HEK293 (cell line): Measurements from ENCODE around the gene ARR3.

ENCODE experiments used
- CTCF ChIA-PET: fragments of 350-600 bp; formaldehyde crosslinking; extraction: SDS; loops from one replicate; lab custom pipeline; 2021; ENCODE audit warnings: antibody characterized with exemption; lab: Yijun Ruan, JAX
- POLR2A ChIA-PET: fragments of 300-600 bp; formaldehyde crosslinking; extraction: SDS; loops from one replicate; lab custom pipeline; 2020; ENCODE audit warnings: antibody characterized with exemption, inconsistent platforms; lab: Yijun Ruan, JAX
- H3K27ac ChIP-seq: fragments of 200-500 bp; sonication (Bioruptor generic); 2 replicates; pipeline ENCODE4 v1.5.1; 2014; ENCODE audit warnings: low read depth, low read length, control low read depth, inconsistent platforms; ENCODE audit errors: extremely low read depth
- H3K36me3 ChIP-seq, 2 experiments: fragments of 200-500 bp in 1 of 2; sonication (Bioruptor generic) in 1 of 2; 1 replicate in 1 of 2; 2 replicates in 1 of 2; pipeline ENCODE4 v1.5.1; 2014 to 2017; ENCODE audit warnings: inconsistent platforms in 2 of 2, low read length in 2 of 2; ENCODE audit not compliant: control insufficient read depth in 2 of 2, insufficient read depth in 1 of 2
- H3K4me1 ChIP-seq: fragments of 200-500 bp; sonication (Bioruptor generic); 2 replicates; pipeline ENCODE4 v1.5.1; 2014; ENCODE audit warnings: mild to moderate bottlenecking, low read length, inconsistent platforms; ENCODE audit not compliant: control insufficient read depth, insufficient read depth
- H3K4me3 ChIP-seq: 2 replicates; pipeline ENCODE4 v1.5.1; 2011; ENCODE audit warnings: low read depth, mild to moderate bottlenecking, control low read depth, low read length, moderate library complexity
- H3K9me3 ChIP-seq: fragments of 200-500 bp; sonication (Bioruptor generic); 2 replicates; pipeline ENCODE4 v1.5.1; 2014; ENCODE audit warnings: low read depth, low read length, inconsistent platforms; ENCODE audit not compliant: control insufficient read depth, insufficient read depth
- KLF9 ChIP-seq: fragments of 450-650 bp; formaldehyde crosslinking; IDR thresholded peaks from 2 replicates; pipeline ENCODE4 v1.5.1; 2016; ENCODE audit warnings: missing biosample characterization, missing genetic modification characterization, low read depth
- TCF7L2 ChIP-seq: IDR thresholded peaks from 2 replicates; pipeline ENCODE4 v1.6.1; 2011; ENCODE audit warnings: low read depth, mild to moderate bottlenecking, inconsistent platforms, low read length, moderate library complexity, borderline replicate concordance
- ZBTB8A ChIP-seq: fragments of 450-650 bp; formaldehyde crosslinking; IDR thresholded peaks from 2 replicates; pipeline ENCODE4 v1.5.1; 2016; ENCODE audit warnings: missing biosample characterization, missing genetic modification characterization
- ZEB2 ChIP-seq: fragments of 450-650 bp; formaldehyde crosslinking; IDR thresholded peaks from 2 replicates; pipeline ENCODE4 v1.5.1; 2016; ENCODE audit warnings: missing biosample characterization, missing genetic modification characterization
- ZFP41 ChIP-seq: fragments of 450-650 bp; formaldehyde crosslinking; IDR thresholded peaks from 2 replicates; pipeline ENCODE4 v1.5.1; 2016; ENCODE audit warnings: missing biosample characterization, missing genetic modification characterization, borderline replicate concordance
- ZNF10 ChIP-seq: fragments of 450-650 bp; formaldehyde crosslinking; IDR thresholded peaks from 2 replicates; pipeline ENCODE4 v1.5.1; 2017; ENCODE audit warnings: missing biosample characterization, missing genetic modification characterization
- ZNF140 ChIP-seq: fragments of 450-650 bp; formaldehyde crosslinking; IDR thresholded peaks from 2 replicates; pipeline ENCODE4 v1.5.1; 2016; ENCODE audit warnings: missing biosample characterization, missing genetic modification characterization
- ZNF175 ChIP-seq: fragments of 450-650 bp; formaldehyde crosslinking; IDR thresholded peaks from 2 replicates; pipeline ENCODE4 v1.5.1; 2016; ENCODE audit warnings: missing biosample characterization, missing genetic modification characterization
- ZNF324 ChIP-seq: fragments of 450-650 bp; formaldehyde crosslinking; IDR thresholded peaks from 2 replicates; pipeline ENCODE4 v1.5.1; 2016; ENCODE audit warnings: missing biosample characterization, missing genetic modification characterization
- ZNF530 ChIP-seq: fragments of 450-650 bp; formaldehyde crosslinking; IDR thresholded peaks from 2 replicates; pipeline ENCODE4 v1.5.1; 2016; ENCODE audit warnings: low read depth, missing biosample characterization, missing genetic modification characterization
- ZNF623 ChIP-seq: fragments of 450-650 bp; formaldehyde crosslinking; IDR thresholded peaks from 2 replicates; pipeline ENCODE4 v1.5.1; 2016; ENCODE audit warnings: missing biosample characterization, missing genetic modification characterization
- ZNF776 ChIP-seq: fragments of 450-650 bp; formaldehyde crosslinking; IDR thresholded peaks from 2 replicates; pipeline ENCODE4 v1.5.0; 2017; ENCODE audit warnings: missing biosample characterization, missing genetic modification characterization, borderline replicate concordance
- ZNF843 ChIP-seq: fragments of 450-650 bp; formaldehyde crosslinking; IDR thresholded peaks from 2 replicates; pipeline ENCODE4 v1.5.1; 2016; ENCODE audit warnings: missing biosample characterization, missing genetic modification characterization
- ZSCAN16 ChIP-seq: fragments of 450-650 bp; formaldehyde crosslinking; IDR thresholded peaks from 2 replicates; pipeline ENCODE4 v1.5.1; 2016; ENCODE audit warnings: missing biosample characterization, missing genetic modification characterization
- ZSCAN30 ChIP-seq: fragments of 450-650 bp; IDR thresholded peaks from 2 replicates; pipeline ENCODE4 v1.5.1; 2018; ENCODE audit warnings: missing biosample characterization, mild to moderate bottlenecking, missing genetic modification characterization, moderate library complexity
- TF ChIP-seq, protein P1 (sequence below): fragments of 450-650 bp; formaldehyde crosslinking; IDR thresholded peaks from 2 replicates; pipeline ENCODE4 v1.5.1; 2016; ENCODE audit warnings: missing biosample characterization, missing genetic modification characterization
- TF ChIP-seq, protein P2 (sequence below): fragments of 450-650 bp; formaldehyde crosslinking; IDR thresholded peaks from 2 replicates; pipeline ENCODE4 v1.5.1; 2016; ENCODE audit warnings: missing biosample characterization, missing genetic modification characterization, low read depth
- TF ChIP-seq, protein P3 (sequence below): fragments of 450-650 bp; formaldehyde crosslinking; optimal IDR thresholded peaks from 2 replicates; pipeline ENCODE3; 2016; ENCODE audit warnings: missing biosample characterization, mild to moderate bottlenecking, missing genetic modification characterization
- TF ChIP-seq, protein P4 (sequence below): fragments of 450-650 bp; formaldehyde crosslinking; IDR thresholded peaks from 2 replicates; pipeline ENCODE4 v1.5.1; 2016; ENCODE audit warnings: missing biosample characterization, missing genetic modification characterization
- TF ChIP-seq, protein P5 (sequence below): fragments of 450-650 bp; formaldehyde crosslinking; IDR thresholded peaks from 2 replicates; pipeline ENCODE4 v1.5.1; 2017; ENCODE audit warnings: missing biosample characterization, missing genetic modification characterization

Gene ARR3

DNA sequence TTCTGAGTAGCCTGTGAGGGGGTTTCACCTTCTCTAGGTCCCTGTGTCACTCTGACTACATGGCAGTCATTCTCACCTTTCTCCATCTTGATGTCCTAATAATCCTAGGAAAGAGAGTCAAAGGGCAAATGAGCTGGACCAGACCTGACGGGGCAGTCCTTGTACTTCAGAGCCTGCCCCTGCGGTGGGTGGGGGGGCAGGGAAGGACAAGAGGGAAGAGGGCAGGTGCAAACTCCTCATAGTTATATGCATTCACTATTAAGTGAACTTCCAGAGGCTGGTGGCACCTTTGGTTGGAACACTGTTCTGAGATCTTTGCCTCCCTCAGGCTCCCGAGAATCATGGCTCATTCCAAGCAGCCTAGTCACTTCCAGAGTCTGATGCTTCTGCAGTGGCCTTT, 33.8 kb upstream of the ARR3 start, which contains the start of gene AWAT1:
Gene AWAT1 (plus strand): TSS at position 301 of the 400 bp plus-strand sequence. CDS start 41 bp downstream, at position 342.
- H3K4me1 ChIP-seq = no peaks in the 10 kb centered on the region
- no peak within 1 kb of the TSS for H3K27ac ChIP-seq
- TF ChIP-seq ZNF530 (no peak), ZEB2 (tag by site-specific recombination) (no peak), TCF7L2 (no peak), ZNF175 (tag by site-specific recombination) (no peak)
- TF ChIP-seq, protein P1, sequence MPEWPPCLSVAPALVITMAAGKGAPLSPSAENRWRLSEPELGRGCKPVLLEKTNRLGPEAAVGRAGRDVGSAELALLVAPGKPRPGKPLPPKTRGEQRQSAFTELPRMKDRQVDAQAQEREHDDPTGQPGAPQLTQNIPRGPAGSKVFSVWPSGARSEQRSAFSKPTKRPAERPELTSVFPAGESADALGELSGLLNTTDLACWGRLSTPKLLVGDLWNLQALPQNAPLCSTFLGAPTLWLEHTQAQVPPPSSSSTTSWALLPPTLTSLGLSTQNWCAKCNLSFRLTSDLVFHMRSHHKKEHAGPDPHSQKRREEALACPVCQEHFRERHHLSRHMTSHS = no peak
- no peak within 1 kb of the TSS for H3K4me3 ChIP-seq
- no peaks in the 10 kb centered on the region for H3K9me3 ChIP-seq
- H3K36me3 ChIP-seq = no peaks in the 10 kb centered on the region
- CTCF ChIA-PET = no interaction called here
- POLR2A ChIA-PET = no interaction called here

DNA sequence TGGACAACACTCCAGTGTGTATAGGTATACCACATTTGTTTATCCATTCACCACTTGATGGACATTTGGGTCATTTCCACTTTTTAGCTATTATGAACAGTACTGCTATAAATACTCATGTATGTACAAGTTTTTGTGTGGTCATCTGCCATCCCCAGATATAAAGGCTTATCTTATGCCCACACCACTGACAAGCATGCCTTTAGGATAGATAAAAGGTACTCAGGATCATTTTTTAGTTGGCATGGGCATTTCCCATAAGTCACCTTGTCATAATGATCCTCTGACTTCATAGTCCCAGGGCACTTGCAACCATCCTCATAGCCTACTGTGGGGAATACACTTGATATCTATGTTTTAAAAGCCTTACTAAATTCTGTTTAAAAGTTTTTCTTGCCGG, 27.4 kb upstream of the ARR3 start:
- TF ChIP-seq, protein P2, sequence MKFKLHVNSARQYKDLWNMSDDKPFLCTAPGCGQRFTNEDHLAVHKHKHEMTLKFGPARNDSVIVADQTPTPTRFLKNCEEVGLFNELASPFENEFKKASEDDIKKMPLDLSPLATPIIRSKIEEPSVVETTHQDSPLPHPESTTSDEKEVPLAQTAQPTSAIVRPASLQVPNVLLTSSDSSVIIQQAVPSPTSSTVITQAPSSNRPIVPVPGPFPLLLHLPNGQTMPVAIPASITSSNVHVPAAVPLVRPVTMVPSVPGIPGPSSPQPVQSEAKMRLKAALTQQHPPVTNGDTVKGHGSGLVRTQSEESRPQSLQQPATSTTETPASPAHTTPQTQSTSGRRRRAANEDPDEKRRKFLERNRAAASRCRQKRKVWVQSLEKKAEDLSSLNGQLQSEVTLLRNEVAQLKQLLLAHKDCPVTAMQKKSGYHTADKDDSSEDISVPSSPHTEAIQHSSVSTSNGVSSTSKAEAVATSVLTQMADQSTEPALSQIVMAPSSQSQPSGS (tag by site-specific recombination) = no peak
- TF ChIP-seq ZNF140 (tag by site-specific recombination) (no peak), ZNF843 (tag by site-specific recombination) (no peak), ZNF324 (tag by site-specific recombination) (no peak), ZNF776 (no peak), ZNF623 (tag by site-specific recombination) (no peak), ZSCAN30 (tag by site-specific recombination) (no peak), KLF9 (tag by site-specific recombination) (no peak), ZSCAN16 (tag by site-specific recombination) (no peak), ZFP41 (tag by site-specific recombination) (no peak), ZNF10 (tag by site-specific recombination) (no peak), ZBTB8A (tag by site-specific recombination) (no peak)
- TF ChIP-seq, protein P3, sequence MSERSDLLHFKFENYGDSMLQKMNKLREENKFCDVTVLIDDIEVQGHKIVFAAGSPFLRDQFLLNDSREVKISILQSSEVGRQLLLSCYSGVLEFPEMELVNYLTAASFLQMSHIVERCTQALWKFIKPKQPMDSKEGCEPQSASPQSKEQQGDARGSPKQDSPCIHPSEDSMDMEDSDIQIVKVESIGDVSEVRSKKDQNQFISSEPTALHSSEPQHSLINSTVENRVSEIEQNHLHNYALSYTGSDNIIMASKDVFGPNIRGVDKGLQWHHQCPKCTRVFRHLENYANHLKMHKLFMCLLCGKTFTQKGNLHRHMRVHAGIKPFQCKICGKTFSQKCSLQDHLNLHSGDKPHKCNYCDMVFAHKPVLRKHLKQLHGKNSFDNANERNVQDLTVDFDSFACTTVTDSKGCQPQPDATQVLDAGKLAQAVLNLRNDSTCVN (tag by site-specific recombination) = no peak
- TF ChIP-seq, protein P4, sequence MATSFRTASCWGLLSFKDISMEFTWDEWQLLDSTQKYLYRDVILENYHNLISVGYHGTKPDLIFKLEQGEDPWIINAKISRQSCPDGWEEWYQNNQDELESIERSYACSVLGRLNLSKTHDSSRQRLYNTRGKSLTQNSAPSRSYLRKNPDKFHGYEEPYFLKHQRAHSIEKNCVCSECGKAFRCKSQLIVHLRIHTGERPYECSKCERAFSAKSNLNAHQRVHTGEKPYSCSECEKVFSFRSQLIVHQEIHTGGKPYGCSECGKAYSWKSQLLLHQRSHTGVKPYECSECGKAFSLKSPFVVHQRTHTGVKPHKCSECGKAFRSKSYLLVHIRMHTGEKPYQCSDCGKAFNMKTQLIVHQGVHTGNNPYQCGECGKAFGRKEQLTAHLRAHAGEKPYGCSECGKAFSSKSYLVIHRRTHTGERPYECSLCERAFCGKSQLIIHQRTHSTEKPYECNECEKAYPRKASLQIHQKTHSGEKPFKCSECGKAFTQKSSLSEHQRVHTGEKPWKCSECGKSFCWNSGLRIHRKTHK (tag by site-specific recombination) = no peak
- TF ChIP-seq, protein P5, sequence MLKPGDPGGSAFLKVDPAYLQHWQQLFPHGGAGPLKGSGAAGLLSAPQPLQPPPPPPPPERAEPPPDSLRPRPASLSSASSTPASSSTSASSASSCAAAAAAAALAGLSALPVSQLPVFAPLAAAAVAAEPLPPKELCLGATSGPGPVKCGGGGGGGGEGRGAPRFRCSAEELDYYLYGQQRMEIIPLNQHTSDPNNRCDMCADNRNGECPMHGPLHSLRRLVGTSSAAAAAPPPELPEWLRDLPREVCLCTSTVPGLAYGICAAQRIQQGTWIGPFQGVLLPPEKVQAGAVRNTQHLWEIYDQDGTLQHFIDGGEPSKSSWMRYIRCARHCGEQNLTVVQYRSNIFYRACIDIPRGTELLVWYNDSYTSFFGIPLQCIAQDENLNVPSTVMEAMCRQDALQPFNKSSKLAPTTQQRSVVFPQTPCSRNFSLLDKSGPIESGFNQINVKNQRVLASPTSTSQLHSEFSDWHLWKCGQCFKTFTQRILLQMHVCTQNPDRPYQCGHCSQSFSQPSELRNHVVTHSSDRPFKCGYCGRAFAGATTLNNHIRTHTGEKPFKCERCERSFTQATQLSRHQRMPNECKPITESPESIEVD (tag by site-specific recombination) = no peak
- TF ChIP-seq, all 188 proteins: peak for 0
- Histone ChIP-seq H3K27ac (no peak overlapping the region), H3K4me1 (no peaks in the 10 kb centered on the region), H3K9me3 (no peaks in the 10 kb centered on the region; the same call in 1 of the 2 replicates), H3K4me3 (no peak overlapping the region), H3K36me3 (no peaks in the 10 kb centered on the region)
- ChIA-PET CTCF (interaction anchor here (0.6 kb wide), 1 partner anchor 343 kb away, joined by 3 read pairs; no protein-coding TSS in a partner anchor), POLR2A (no interaction called here)
